NCI-H1694 treated with DMSO at 0.1 percent for 48 hours (cell line): ENCODE measurements around the gene OR2T2.
"Not testable (repeated sequence)": the region's sequence is repeated elsewhere in the genome, so short reads cannot be mapped to it uniquely, and the experiment has no call there.

Source experiments
- DNase-seq: peaks from one replicate; lab custom pipeline; 2025; lab: John Stamatoyannopoulos, UW

Gene OR2T2

GRCh38 chr1:248450466-248451145 lies 5.2 kb downstream of the OR2T2 start:
- DNase-seq = not testable (repeated sequence)

- DNase-seq = not testable (repeated sequence)
Observed at GRCh38 chr1:248453619-248454018, 8.2 kb downstream of the OR2T2 start.

DNA sequence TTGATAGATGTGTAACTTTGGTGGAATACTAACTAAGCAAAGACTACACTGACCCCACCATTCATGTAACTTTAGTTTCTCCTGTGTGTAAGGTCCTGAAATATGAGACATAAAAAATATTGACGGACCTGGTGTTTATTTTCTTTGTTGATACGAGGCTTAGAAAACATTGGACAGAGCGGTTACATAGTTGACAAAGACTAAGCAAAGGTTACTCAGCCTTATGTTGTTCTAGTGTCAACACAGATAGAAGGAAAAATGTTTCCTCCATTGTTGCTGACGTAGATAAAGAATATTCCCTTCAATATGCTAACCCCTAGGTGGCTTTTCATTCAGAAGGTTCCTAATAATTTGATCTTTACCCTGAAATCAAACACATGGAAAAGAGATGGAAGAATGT lies 9.6 kb downstream of the OR2T2 start:
- not testable (repeated sequence) for DNase-seq

- DNase-seq = not testable (repeated sequence)
Observed at GRCh38 chr1:248456635-248457034, 11.2 kb downstream of the OR2T2 start.

GRCh38 chr1:248459117-248459516 lies 13.7 kb downstream of the OR2T2 start:
- DNase-seq = not testable (repeated sequence)

DNA sequence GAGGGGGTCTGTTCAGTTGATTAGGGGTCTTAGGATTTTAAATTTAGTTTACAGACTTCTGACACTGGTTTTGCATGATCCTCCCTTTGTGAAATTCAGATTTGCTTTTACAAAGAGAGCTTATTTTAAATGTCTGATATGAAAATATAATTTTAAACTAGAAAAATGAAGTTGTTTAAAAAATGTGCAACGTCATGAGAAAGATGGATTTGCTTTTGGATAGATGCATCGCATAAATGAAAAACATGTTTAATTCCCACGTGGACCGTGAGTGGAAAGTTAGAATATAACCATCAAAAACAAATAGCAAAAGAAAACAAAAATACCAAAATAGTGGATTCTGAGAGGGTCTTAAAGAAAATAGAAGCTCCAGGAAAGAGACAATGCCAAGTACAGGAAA lies 25.7 kb downstream of the OR2T2 start:
- no peak for DNase-seq

DNA sequence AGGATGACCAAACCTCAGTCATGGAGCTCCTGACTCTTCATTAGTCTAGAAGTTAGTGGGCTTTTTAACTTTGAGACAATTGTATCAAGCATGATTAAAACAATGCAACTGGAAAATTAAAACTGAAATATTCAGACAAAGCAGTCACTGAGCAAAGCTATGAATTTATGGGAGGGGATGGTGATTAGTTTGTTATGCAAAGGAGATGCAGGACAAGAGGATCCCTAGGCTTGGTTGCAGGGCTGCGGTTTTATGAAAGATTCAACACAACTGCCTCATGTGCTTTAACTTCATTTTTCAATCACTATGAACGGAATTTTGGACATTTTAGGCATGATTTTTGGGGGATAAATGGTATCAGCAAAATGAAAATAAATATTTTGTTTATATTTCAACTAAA lies 26.7 kb downstream of the OR2T2 start:
- DNase-seq = not testable (repeated sequence)

DNA sequence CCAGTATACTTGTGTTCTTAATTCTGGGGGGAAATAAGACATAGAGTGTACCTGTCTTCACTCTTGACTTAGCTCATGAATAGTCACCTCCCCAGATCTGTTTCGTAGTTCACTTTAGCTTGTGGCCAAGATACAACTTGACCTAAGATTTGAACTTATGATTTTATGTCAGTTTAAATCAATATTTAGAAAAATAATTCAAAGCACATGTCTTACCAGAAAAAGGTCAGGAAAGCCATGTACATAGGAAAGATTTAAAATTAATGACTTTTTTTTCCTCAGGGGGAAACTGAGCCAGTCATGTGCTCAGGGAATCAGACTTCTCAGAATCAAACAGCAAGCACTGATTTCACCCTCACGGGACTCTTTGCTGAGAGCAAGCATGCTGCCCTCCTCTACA lies 27.6 kb downstream of the OR2T2 start, which contains the start of gene OR2T3:
TSS of gene OR2T3 (plus strand) at position 301 of the 400 bp plus-strand sequence. CDS start at position 301, 0 bp downstream.
- DNase-seq = not testable (repeated sequence)

GRCh38 chr1:248475660-248476059 lies 30.2 kb downstream of the OR2T2 start:
- DNase-seq = not testable (repeated sequence)

DNA sequence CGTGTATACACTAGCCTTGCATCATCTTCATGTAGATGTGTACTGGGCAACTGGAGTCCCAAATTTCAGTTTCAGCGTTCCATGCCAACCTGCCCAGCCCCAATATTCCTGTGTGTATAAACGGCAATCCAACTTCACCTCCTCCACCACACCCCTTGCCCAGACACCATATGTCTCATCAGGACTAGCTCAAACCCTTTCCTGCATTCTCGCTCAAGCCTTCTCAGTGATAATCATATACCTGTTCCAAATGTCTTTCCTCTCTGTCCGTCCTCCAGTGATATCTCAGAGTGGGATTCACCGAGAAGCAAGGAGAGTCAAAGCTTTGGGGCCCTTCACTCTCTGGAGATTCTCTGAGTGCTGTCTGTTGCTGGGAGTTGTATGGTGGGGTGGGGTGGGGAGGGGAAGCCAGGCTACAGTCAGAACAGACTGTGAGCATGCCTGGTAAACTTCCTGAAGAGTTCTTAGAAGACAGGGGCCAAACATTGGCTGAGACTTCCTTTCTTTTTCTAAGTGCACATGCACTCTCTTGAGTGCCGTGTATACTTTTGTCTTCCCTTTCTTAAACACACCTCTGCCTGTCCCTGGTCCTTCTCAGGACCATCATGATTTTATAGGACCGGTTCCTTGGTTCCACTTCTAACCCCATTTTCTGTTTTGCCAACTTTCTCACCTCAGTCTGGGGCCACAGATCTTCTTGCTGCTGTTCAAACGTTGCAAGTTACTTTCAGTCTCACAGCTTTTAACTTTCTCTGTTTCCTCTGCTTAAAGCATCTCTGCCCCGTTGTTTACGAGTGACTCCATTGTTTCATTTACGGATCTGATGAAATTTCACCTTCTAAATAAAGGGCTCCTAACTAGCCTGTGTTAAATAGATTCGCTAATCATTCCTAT lies 36.5 kb downstream of the OR2T2 start:
- DNase-seq = not testable (repeated sequence)

DNA sequence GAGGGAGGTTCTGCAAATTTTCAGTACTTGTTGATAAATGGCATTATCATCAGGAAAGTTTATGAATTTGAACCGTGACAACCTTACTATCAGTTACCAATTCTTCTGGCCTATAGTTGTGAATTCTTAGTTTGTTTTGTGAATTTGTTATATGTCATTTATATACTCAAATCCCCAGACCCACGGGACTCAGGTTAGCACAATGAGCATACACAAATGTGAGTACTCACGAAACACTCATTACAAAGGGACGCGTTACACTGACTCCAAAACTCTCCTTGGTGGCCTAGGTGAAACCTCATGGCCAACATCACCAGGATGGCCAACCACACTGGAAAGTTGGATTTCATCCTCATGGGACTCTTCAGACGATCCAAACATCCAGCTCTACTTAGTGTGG lies 42.9 kb downstream of the OR2T2 start, which contains the start of gene OR2T5:
TSS of gene OR2T5 (plus strand) at position 301 of the 400 bp plus-strand sequence. CDS start at position 301, 0 bp downstream.
- DNase-seq = not testable (repeated sequence)

DNA sequence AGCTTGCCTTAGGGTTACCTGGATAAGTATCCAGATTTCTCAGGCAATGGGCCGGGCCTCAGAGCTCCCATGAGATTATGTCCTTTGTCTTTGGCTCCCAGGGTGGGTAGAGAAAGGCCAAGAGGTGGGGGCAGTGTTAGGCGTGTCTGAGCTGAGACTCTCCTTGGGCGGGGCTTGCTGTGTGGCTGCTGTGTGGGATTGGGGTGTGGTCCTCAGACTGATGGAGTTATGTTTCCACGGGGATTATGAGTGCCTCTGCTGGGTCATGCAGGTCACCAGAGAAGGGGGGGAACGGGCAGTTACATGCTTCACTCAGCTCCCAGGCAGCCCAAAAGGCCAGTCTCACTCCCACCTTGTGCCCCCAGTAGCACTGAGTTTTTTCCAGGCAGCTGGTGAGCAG lies 51.2 kb downstream of the OR2T2 start:
- not testable (repeated sequence) for DNase-seq

- DNase-seq = not testable (repeated sequence)
Observed at GRCh38 chr1:248500305-248501035, 55.0 kb downstream of the OR2T2 start.
